ENCODE results near the gene METTL26. TPM values are rescaled to one million over a fixed set of nuclear protein-coding genes. Genes with fewer than 3 reads are reported as not detected.

Gene METTL26
- total RNA-seq, 3 donors from 2014 or later, result 132 to 174 (median 159) TPM

DNA sequence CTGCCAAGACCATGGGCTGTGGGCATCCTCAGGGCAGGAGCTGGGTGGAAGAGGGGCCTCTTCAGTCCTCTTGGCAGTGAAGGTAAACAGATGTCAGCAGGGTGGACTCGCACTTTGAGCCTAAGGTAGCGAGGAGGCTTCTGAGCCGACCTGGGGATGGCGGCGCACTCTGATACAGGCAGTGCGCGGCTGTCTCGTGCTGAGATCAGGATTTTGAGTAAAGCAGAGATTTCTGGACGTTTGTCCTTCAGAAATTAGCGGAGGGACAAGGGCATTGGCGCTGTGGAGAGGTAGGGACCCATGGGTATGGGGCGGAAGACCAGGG lies 39.4 kb downstream of the METTL26 start:
- H3K9me3 Mint-ChIP-seq, result no peaks in the 10 kb centered on the region
- H3K36me3 Mint-ChIP-seq (ENCODE audit: insufficient read depth), result peaks cover 7% of the 10 kb centered on the region
- H3K4me1 Mint-ChIP-seq (ENCODE audit: low read depth), result peaks cover 19% of the 10 kb centered on the region
- DNase-seq (no peak), ATAC-seq (no peak)
- no peaks in the 10 kb centered on the region for H3K27me3 Mint-ChIP-seq (ENCODE audit: low read depth)
- H3K4me3 Mint-ChIP-seq, result no peak overlapping the region

DNA sequence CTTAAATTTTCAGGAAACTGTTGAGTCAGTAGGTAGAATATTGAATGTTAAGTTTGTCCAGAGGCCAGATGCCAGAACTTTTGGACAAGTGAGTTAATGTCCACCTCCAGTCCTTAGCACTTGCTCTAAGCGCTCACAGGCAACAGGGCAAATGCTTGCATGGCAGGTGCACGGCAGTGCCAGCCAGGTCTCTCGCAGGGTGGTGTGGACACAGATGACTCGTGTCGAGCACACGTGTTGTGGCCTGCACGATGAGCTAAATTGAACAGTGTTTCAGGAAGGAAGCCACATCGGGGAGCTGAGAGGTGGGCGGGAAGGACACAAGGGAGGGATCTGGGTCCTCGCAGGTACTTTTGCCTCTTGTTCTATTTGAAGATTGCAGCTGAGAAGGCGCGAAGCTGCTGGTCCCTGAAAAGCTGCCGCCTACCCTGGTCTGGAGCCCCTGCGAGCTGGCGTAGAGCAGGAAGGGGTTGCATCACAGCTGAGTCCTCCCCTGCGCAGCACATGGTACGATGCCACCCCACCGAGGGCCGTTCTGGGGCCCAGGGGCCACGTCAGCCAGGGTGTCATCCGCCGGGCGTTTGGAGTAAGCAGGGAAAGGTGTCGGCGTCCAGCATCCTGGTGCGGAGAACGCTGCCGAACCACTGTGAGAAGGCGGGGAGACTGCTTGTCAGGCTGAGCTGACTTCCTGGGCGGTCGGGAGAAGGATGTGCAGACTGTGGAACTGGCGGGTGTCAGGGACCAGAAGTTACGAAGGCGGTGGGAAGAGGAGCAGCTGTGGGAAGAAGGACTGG lies 40.0 kb downstream of the METTL26 start:
- DNase-seq (no peak), ATAC-seq (no peak)
- Mint-ChIP-seq H3K4me3 (no peak overlapping the region), H3K27me3 (ENCODE audit: low read depth) (no peaks in the 10 kb centered on the region), H3K9me3 (no peaks in the 10 kb centered on the region), H3K36me3 (ENCODE audit: insufficient read depth) (peaks cover 7% of the 10 kb centered on the region), H3K4me1 (ENCODE audit: low read depth) (peaks cover 22% of the 10 kb centered on the region)

DNA sequence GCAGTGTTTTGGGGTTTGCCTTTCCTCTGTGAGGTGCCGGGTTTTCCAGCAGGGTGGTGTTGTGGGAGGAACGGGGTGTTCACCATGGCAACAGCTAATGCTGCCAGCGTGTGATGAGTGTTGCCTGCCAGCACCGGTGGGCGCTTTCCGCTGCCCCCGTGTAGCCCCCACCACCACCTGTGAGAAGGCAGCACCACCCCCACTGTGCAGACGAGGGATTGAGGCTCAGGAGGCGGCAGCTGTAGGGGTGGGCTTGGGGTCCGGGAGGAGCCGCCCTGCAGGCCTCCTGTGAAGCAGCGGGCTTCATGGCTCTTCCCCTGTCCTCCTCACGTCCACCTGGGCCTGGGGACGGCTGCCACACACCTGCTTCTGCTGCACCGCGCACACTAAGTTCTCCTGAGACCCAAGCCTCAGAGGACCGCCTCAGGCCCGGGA lies 41.0 kb downstream of the METTL26 start:
- no peak overlapping the region for H3K4me3 Mint-ChIP-seq
- no peak for ATAC-seq
- H3K27me3 Mint-ChIP-seq (ENCODE audit: low read depth), result no peaks in the 10 kb centered on the region
- H3K9me3 Mint-ChIP-seq, result no peaks in the 10 kb centered on the region
- H3K4me1 Mint-ChIP-seq (ENCODE audit: low read depth), result peaks cover 28% of the 10 kb centered on the region
- H3K36me3 Mint-ChIP-seq (ENCODE audit: insufficient read depth), result peaks cover 5% of the 10 kb centered on the region
- DNase-seq, result no peak

DNA sequence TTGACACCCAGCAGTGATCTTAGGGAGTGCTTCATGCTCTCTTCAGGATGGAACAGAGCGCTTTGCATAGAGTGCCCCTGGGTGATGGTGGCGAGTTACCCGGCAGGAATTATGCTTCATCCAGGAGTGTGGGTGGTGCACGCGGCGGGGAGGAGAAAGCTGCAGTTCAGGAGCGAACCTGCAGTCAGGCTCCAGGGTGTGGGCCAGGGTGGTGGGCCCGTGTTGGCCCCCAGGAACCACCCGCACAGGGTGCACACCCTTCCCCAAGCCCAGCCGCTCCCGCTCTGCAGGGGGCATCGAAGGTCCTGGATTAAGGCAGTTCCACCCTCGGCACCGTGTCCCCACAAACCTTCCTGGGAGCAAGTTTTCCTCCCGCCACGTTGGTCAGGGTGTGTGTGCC lies 42.3 kb downstream of the METTL26 start:
- no peak for DNase-seq
- Mint-ChIP-seq H3K4me3 (no peak overlapping the region), H3K27me3 (ENCODE audit: low read depth) (no peaks in the 10 kb centered on the region), H3K9me3 (no peaks in the 10 kb centered on the region), H3K4me1 (ENCODE audit: low read depth) (peaks cover 28% of the 10 kb centered on the region), H3K36me3 (ENCODE audit: insufficient read depth) (peaks cover 5% of the 10 kb centered on the region)
- no peak for ATAC-seq

DNA sequence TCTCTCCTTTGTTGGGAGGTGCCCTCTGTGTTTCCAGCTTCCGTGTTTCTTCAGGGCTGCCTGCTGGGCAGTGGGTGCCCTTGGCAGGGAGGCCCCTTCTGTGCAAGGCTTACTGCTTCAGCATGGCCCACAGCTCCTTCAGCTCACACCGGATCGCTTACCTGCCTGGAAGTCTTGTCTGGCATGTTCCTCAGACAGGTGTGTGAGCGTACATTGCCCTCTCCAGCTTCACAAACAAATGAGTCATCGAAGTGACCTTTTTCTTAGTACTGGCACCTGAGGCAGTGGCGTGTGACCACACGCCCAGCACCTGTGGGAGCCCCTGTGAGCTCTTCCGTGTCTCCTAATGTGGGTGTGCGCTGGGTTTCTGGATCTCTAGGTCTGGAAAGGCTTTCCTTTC lies 42.7 kb downstream of the METTL26 start:
- DNase-seq, result no peak
- ATAC-seq, result no peak
- Mint-ChIP-seq H3K9me3 (no peaks in the 10 kb centered on the region), H3K4me3 (no peak overlapping the region), H3K27me3 (ENCODE audit: low read depth) (no peaks in the 10 kb centered on the region), H3K4me1 (ENCODE audit: low read depth) (peaks cover 30% of the 10 kb centered on the region), H3K36me3 (ENCODE audit: insufficient read depth) (peaks cover 5% of the 10 kb centered on the region)

DNA sequence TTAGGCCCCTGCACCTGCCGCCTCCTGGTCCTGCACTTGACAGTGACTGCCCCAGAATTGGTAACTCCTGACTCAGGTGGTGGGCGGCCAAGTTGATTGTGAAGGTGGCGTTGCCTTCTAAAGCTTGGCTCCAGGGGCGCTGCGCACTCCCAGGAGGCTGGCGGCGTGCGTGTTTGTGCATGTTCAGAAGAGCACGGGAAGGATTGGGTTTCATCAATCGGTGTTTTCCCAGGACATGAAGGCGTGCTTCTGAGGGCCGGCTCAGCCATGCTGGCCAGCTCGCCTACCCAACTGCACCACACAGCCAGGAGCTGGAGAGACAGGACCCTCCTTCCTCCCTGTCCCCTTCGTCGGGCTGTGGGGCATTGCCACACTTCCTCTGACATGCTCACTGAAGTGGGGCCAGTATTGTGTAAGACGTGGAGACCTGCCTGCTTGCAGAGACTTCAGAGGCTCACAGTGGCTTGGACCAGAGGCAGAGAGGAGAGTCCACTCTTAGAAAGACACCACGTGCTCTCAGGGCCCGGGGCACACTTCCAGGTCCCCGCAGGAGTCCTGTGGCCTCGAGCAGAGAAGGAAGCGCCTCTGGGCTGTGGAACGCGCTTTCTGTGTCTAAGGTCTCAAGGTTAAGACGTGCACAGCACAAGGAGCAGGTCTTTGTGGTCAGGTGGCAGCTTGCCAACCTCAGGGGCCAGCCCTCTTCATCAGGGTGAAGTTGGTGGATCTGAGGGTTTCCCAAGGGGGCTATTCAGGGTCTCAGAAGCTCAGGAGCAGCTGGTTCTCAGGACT lies 43.4 kb downstream of the METTL26 start:
- Mint-ChIP-seq H3K27me3 (ENCODE audit: low read depth) (no peaks in the 10 kb centered on the region), H3K4me1 (ENCODE audit: low read depth) (peaks cover 30% of the 10 kb centered on the region), H3K9me3 (no peaks in the 10 kb centered on the region), H3K4me3 (no peak overlapping the region), H3K36me3 (ENCODE audit: insufficient read depth) (peaks cover 5% of the 10 kb centered on the region)
- no peak for ATAC-seq
- no peak for DNase-seq

DNA sequence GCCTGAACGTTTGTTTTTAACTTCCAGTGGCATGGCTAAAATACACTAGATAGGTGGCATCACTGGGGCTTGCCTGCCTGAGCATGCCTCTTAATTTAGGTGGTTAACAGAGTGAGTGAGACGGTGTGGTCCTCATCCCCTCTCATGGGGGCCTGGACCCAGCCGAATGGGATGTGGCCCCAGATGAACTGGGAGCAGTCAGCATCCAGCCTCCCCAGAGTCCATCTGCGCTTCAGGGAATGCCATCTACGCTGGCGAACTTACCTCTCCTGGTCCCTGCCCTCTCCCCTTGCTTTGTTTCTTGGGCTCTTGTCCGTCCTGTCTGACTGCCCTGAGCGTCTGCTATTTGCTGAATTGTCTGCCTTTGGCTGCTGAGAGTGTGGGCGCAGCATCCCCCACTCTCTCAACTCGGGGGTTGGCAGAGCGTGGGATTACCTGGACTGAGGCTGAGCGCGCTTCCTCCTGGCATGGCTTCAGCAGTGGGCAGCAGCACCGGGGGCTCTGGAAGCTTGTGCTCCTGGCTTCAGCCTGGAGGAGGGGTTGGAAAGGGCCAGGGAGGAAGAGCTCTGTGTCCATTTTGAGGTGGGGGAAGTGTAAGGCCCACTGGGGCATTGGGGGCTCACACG lies 44.1 kb downstream of the METTL26 start:
- Mint-ChIP-seq H3K36me3 (ENCODE audit: insufficient read depth) (peaks cover 5% of the 10 kb centered on the region), H3K4me3 (peak overlapping the region; percentile 85), H3K9me3 (no peaks in the 10 kb centered on the region), H3K27me3 (ENCODE audit: low read depth) (no peaks in the 10 kb centered on the region), H3K4me1 (ENCODE audit: low read depth) (peaks cover 32% of the 10 kb centered on the region)
- DNase-seq, result no peak
- no peak for ATAC-seq

DNA sequence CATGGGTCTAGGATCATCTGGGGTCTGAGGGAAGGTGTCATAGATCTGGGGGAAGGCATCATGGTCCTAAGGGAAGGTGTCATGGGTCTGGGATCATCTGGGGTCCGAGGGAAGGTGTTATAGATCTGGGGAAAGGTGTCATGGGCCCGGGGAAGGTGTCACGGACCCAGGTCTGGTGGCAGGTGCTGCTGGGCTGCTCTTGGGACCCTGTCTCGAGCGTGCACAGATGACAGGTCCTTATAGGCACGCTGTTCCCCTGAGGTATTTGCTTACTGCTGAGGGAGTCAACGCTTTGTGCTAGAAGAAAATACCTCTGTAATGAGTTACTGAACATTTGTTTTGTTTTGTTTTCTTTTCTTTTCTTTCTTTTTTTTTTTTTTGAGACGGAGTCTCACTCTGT lies 44.9 kb downstream of the METTL26 start:
- Mint-ChIP-seq H3K27me3 (ENCODE audit: low read depth) (no peaks in the 10 kb centered on the region), H3K36me3 (ENCODE audit: insufficient read depth) (peaks cover 3% of the 10 kb centered on the region), H3K9me3 (no peaks in the 10 kb centered on the region), H3K4me3 (peak overlapping the region; percentile 85), H3K4me1 (ENCODE audit: low read depth) (peaks cover 30% of the 10 kb centered on the region)
- DNase-seq, result no peak
- no peak for ATAC-seq

DNA sequence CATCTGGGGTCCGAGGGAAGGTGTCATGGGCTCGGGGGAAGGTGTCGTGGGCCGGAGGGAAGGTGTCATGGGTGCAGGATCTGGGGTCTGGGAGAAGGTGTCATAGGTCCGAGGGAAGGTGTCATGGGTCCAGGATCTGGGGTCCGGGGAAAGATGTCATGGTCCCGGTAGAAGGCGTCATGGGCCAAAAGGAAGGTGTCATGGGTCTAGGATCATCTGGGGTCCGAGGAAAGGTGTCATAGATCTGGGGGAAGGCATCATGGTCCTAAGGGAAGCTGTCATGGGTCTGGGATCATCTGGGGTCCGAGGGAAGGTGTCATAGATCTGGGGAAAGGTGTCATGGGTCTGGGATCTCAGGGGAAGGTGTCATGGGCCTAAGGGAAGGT lies 45.3 kb downstream of the METTL26 start:
- no peaks in the 10 kb centered on the region for H3K9me3 Mint-ChIP-seq
- peaks cover 3% of the 10 kb centered on the region for H3K36me3 Mint-ChIP-seq (ENCODE audit: insufficient read depth)
- DNase-seq (no peak), ATAC-seq (no peak)
- H3K4me1 Mint-ChIP-seq (ENCODE audit: low read depth), result peaks cover 28% of the 10 kb centered on the region
- no peaks in the 10 kb centered on the region for H3K27me3 Mint-ChIP-seq (ENCODE audit: low read depth)
- H3K4me3 Mint-ChIP-seq, result peak overlapping the region; percentile 85

DNA sequence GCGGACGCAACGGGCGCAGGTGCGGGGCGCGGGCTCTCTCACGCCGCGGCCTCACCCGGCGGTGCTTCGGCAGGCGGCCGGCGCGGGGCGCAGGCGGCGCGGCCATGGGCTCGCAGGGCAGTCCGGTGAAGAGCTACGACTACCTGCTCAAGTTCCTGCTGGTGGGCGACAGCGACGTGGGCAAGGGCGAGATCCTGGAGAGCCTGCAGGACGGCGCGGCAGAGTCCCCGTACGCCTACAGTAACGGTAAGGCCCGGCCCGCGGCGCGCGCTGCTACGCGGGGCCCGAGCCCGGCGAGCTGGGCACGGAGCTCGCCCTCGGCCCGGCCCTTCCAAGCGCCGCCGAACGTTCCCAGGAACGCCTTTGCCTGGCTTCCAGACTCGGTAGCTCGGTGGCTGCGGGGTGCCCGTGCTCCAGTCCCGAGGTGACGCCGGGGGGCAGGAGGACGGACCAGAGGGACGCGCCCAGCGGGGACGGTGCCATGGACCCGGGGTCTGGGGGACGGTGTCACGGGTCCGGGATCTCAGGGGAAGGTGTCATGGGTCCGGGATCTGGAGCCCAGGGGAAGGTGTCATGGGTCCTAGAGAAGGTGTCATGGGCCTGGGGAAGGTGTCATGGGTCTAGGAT lies 45.8 kb downstream of the METTL26 start:
- Mint-ChIP-seq H3K27me3 (ENCODE audit: low read depth) (no peaks in the 10 kb centered on the region), H3K9me3 (no peaks in the 10 kb centered on the region), H3K36me3 (ENCODE audit: insufficient read depth) (peaks cover 3% of the 10 kb centered on the region), H3K4me1 (ENCODE audit: low read depth) (peaks cover 28% of the 10 kb centered on the region), H3K4me3 (peak overlapping the region; percentile 85)
- ATAC-seq (no peak), DNase-seq (no peak)

DNA sequence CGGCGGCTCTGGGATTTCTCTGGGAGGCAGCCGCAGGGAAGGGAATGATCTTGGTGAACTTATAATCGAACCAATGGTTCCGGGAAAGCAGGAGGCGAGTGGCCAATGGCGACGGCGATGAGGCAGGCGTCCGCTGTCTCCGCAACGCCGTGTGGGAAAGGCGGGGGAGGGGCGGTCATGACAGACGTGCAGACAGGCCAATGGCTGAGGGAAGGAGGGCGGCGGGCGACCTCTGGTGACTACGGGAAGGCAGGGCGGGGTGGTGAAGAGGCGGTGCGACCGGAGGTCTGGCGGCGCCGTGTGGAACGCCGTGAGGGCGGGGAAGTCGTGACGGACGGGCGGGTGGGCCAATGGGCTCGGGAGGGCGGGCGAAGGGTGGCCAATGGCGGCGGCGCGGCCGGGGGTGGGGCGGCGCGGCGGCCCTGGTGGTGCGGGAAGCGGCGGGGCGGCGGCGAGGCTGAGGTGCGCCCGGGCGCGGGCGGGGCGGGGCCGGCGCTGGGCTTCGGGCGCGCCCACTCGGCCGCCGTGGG lies 46.4 kb downstream of the METTL26 start, which contains the start of gene RAB40C:
Gene RAB40C (plus strand): TSS at position 409 of the 530 bp plus-strand sequence. CDS start 226 bp downstream, outside the sequence.
- DNase-seq, result peak; percentile 99
- Mint-ChIP-seq H3K27me3 (ENCODE audit: low read depth) (no peaks in the 10 kb centered on the region), H3K36me3 (ENCODE audit: insufficient read depth) (peaks cover 3% of the 10 kb centered on the region), H3K4me1 (ENCODE audit: low read depth) (peaks cover 28% of the 10 kb centered on the region), H3K4me3 (peak within 1 kb of the TSS; percentile 88), H3K9me3 (no peaks in the 10 kb centered on the region)
- peak; percentile 81 to 83 for ATAC-seq

DNA sequence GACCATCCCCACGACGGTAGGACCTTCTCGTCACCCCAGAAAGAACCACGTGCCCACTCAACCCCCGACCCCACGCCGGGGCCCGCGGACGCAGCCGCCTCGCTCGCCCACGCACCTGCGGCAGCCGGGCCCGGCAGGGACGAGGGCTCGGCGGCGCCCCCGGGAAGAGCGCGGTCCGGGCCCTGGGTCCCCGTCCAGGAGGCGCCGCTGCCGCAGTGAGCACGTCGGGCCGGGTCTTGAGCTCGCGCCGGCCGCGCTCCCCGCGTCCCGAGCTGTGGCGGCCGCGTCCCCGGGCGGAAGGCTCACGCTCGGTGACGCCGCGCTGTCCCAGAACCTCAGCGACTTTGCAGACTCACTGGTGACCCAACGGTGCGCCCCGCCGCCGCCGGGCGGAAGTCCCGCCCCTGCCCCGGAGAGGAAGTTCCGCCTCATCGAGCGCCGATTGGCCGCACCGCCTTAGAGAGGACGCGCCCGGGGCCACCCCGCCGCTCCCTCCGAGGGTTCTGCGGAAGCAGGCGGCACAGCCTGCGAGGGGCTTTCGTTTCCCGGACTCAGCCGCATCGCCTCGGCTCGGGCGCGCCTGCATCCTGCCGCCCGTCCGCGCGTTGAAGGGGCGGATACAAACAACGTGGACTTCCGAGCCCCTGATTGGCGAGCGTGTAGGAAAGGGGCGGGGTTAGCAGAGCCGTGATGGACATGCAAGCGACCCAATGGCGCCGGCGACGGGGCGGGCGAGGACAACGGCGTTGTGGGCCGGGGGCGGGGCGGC lies 47.0 kb downstream of the METTL26 start:
- peak; percentile 75 to 76 for ATAC-seq
- H3K4me1 Mint-ChIP-seq (ENCODE audit: low read depth), result peaks cover 26% of the 10 kb centered on the region

DNA sequence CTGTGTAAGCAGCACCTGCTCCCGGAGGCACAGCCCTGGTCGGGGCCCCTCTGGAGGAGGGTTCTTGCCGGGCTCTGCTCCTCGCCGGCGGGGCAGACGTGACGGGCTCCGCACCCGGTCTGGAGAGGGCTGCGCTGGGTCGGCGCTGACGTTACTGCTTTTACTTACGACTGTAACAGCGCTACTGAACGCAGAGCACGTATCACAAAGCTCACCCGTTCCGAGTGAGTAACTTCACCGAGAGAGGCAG lies 47.5 kb downstream of the METTL26 start:
- peaks cover 24% of the 10 kb centered on the region for H3K4me1 Mint-ChIP-seq (ENCODE audit: low read depth)
- peaks cover under 1% of the 10 kb centered on the region for H3K36me3 Mint-ChIP-seq (ENCODE audit: insufficient read depth)

More for the DNA sequence above, 47.0 kb downstream of the METTL26 start:
- Mint-ChIP-seq H3K4me3 (peak overlapping the region; percentile 96), H3K36me3 (ENCODE audit: insufficient read depth) (peaks cover 3% of the 10 kb centered on the region), H3K27me3 (ENCODE audit: low read depth) (no peaks in the 10 kb centered on the region), H3K9me3 (no peaks in the 10 kb centered on the region)
- DNase-seq, result peak; percentile 97

More for the DNA sequence above, 47.5 kb downstream of the METTL26 start:
- H3K9me3 Mint-ChIP-seq, result no peaks in the 10 kb centered on the region
- H3K27me3 Mint-ChIP-seq (ENCODE audit: low read depth), result no peaks in the 10 kb centered on the region
- peak overlapping the region; percentile 96 for H3K4me3 Mint-ChIP-seq
- no peak for DNase-seq
- peak; percentile 31 to 36 for ATAC-seq
